ENCODE measurements around the gene NASP. TPM values are rescaled to one million over a fixed set of nuclear protein-coding genes. Genes with fewer than 3 reads are reported as not detected.

NASP gene
- total RNA-seq, 3 donors from 2014 or later (not counting 1 experiment from before 2014, with no cell fraction given) = 109 to 171 (median 121) TPM

DNA sequence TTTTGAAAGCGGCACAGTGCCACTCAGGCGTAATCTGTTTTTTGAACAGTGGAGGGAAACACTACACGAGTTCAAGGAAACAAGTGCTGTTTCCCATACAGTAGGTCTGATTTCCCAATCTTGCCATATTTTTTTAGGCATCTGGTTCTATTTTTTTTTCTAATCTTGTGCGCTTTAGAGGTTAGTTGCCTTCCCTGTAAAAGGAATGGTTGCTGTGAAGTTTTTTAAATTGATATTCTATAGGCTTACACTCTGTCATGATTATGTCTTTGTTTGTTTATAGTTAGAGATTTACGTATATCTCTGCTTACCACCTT, 1.2 kb downstream of the NASP start:
- WGBS (ENCODE audit: insufficient coverage) = 0% methylated on average over 4 of the region's 5 CpGs
- peak overlapping the region; percentile 99 for H3K4me3 Mint-ChIP-seq
- intact Hi-C loops (cut with micrococcal nuclease) = loop anchor here (2.0 to 10.0 kb wide), 3 partner anchors 34 to 850 kb away; partner anchors contain the start of genes AKR1A1, GPBP1L1, KIF2C and RNU5D-1
- TF ChIP-seq, protein P1, sequence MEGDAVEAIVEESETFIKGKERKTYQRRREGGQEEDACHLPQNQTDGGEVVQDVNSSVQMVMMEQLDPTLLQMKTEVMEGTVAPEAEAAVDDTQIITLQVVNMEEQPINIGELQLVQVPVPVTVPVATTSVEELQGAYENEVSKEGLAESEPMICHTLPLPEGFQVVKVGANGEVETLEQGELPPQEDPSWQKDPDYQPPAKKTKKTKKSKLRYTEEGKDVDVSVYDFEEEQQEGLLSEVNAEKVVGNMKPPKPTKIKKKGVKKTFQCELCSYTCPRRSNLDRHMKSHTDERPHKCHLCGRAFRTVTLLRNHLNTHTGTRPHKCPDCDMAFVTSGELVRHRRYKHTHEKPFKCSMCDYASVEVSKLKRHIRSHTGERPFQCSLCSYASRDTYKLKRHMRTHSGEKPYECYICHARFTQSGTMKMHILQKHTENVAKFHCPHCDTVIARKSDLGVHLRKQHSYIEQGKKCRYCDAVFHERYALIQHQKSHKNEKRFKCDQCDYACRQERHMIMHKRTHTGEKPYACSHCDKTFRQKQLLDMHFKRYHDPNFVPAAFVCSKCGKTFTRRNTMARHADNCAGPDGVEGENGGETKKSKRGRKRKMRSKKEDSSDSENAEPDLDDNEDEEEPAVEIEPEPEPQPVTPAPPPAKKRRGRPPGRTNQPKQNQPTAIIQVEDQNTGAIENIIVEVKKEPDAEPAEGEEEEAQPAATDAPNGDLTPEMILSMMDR (IDR thresholded peaks at IDR 0.05) = no peak
- H3K27me3 Mint-ChIP-seq (ENCODE audit: low read depth in 2 of 2) = no peaks in the 10 kb centered on the region
- no peaks in the 10 kb centered on the region for H3K27me3 ChIP-seq (ENCODE audit: control insufficient read depth, insufficient read depth, low read length)
- peaks cover 35 to 44% of the 10 kb centered on the region in 2 donors for H3K4me1 Mint-ChIP-seq
- peak overlapping the region; percentile 97 for H3K4me3 ChIP-seq (ENCODE audit: low read length)
- H3K27ac ChIP-seq (ENCODE audit: low read length) = peak overlapping the region; percentile 91
- peaks cover 5% of the 10 kb centered on the region for H3K36me3 Mint-ChIP-seq
- no peaks in the 10 kb centered on the region for H3K36me3 ChIP-seq (ENCODE audit: control insufficient read depth, insufficient read depth, low read length)
- no peaks in the 10 kb centered on the region for H3K9me3 Mint-ChIP-seq
- ATAC-seq = no peak
- no peaks in the 10 kb centered on the region for H3K9me3 ChIP-seq (ENCODE audit: control insufficient read depth, insufficient read depth, low read length)
- no peak for DNase-seq
- H3K4me1 ChIP-seq (ENCODE audit: control insufficient read depth, insufficient read depth, low read length) = peaks cover 27% of the 10 kb centered on the region
- peak overlapping the region; percentile 92 to 99 for H3K27ac Mint-ChIP-seq

DNA sequence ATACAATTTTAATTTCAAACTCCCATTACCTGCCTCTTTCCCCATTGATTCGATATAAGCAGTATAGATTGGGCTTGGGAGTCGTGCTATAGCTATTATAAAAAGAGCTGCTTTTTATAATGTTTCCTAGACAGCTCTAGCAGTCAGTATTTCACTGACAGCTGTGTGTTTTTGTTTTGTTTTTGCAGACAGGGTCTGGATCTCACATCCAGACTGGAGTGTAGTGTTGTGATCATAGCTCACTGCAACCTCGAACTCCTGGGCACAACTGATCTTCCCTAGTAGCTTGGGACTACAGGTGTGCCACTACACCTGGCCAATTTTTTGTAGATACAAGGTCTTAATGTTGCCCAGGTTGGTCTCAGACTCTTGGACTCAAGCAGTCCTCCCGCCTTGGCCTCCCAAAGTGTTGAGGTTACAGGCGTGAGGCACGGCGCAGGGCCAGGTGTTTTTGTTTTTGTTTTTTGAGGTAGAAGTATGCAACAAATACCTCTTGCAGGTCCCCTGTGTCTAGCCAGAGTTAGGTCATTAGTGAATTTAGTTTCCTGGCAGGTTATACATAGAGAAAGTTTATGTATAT, 1.7 kb downstream of the NASP start:
- no peaks in the 10 kb centered on the region for H3K9me3 Mint-ChIP-seq
- TF ChIP-seq, protein P1 (IDR thresholded peaks at IDR 0.05) = no peak
- Histone ChIP-seq H3K4me1 (ENCODE audit: control insufficient read depth, insufficient read depth, low read length) (peaks cover 27% of the 10 kb centered on the region), H3K27me3 (ENCODE audit: control insufficient read depth, insufficient read depth, low read length) (no peaks in the 10 kb centered on the region), H3K27ac (ENCODE audit: low read length) (peak overlapping the region; percentile 91), H3K9me3 (ENCODE audit: control insufficient read depth, insufficient read depth, low read length) (no peaks in the 10 kb centered on the region), H3K4me3 (ENCODE audit: low read length) (peak overlapping the region; percentile 97), H3K36me3 (ENCODE audit: control insufficient read depth, insufficient read depth, low read length) (no peaks in the 10 kb centered on the region)
- no peaks in the 10 kb centered on the region for H3K27me3 Mint-ChIP-seq (ENCODE audit: low read depth in 2 of 2)
- intact Hi-C loops (cut with micrococcal nuclease) = loop anchor here (2.0 to 10.0 kb wide), 3 partner anchors 35 to 851 kb away; partner anchors contain the start of genes AKR1A1, GPBP1L1, KIF2C and RNU5D-1
- peak overlapping the region; percentile 92 to 99 for H3K27ac Mint-ChIP-seq
- peaks cover 35 to 44% of the 10 kb centered on the region in 2 donors for H3K4me1 Mint-ChIP-seq
- DNase-seq = peak in 1 of 2 donors; percentile 29
- WGBS (ENCODE audit: insufficient coverage) = 49% methylated on average over 6 of the region's 7 CpGs
- peak overlapping the region; percentile 99 for H3K4me3 Mint-ChIP-seq
- ATAC-seq = no peak
- peaks cover 5% of the 10 kb centered on the region for H3K36me3 Mint-ChIP-seq

DNA sequence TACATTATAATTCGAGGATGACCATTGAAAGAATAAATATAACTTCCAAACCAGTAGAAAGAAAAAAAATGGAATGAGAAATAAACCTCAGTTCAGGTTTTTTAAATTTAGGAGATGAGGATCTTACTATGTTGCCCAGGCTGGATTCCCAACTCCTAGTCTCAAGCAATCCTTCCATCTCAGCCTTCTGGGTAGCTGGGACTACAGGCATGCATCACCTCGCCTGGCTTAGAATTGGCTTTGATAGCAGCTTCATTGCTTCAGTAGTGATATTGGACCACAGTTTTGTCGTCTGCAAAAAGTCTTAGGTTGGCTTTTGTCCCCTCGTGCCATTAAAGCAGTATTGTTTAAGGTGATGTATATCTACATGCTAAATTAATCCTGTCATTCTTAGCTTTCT, 2.9 kb downstream of the NASP start:
- Mint-ChIP-seq H3K27me3 (ENCODE audit: low read depth in 2 of 2) (no peaks in the 10 kb centered on the region), H3K36me3 (peaks cover 5% of the 10 kb centered on the region), H3K9me3 (no peaks in the 10 kb centered on the region), H3K4me3 (peak overlapping the region; percentile 99), H3K4me1 (peaks cover 40 to 44% of the 10 kb centered on the region in 2 donors), H3K27ac (peak overlapping the region; percentile 92 to 99)
- H3K27me3 ChIP-seq (ENCODE audit: control insufficient read depth, insufficient read depth, low read length) = no peaks in the 10 kb centered on the region
- WGBS (ENCODE audit: insufficient coverage) = 51% methylated on average over 3 of the region's 4 CpGs
- peaks cover 27% of the 10 kb centered on the region for H3K4me1 ChIP-seq (ENCODE audit: control insufficient read depth, insufficient read depth, low read length)
- TF ChIP-seq, protein P1 (IDR thresholded peaks at IDR 0.05) = no peak
- peaks cover 3% of the 10 kb centered on the region for H3K36me3 ChIP-seq (ENCODE audit: control insufficient read depth, insufficient read depth, low read length)
- intact Hi-C loops (cut with micrococcal nuclease) = loop anchor here (10.0 kb wide), 1 partner anchor 852 kb away; the partner anchor contains the start of genes KIF2C and RNU5D-1
- no peak overlapping the region for H3K4me3 ChIP-seq (ENCODE audit: low read length)
- ATAC-seq (no peak), DNase-seq (no peak)
- peak overlapping the region; percentile 91 for H3K27ac ChIP-seq (ENCODE audit: low read length)
- H3K9me3 ChIP-seq (ENCODE audit: control insufficient read depth, insufficient read depth, low read length) = no peaks in the 10 kb centered on the region
